ENCODE results near the gene CCDC116. TPM values are rescaled to one million over a fixed set of nuclear protein-coding genes. Genes with fewer than 3 reads are reported as not detected.
"Not testable (repeated sequence)": the region's sequence is repeated elsewhere in the genome, so short reads cannot be mapped to it uniquely, and the experiment has no call there.

The CCDC116 gene
- total RNA-seq, 4 donors from 2014 or later = 1.0 TPM; not detected in 2

DNA sequence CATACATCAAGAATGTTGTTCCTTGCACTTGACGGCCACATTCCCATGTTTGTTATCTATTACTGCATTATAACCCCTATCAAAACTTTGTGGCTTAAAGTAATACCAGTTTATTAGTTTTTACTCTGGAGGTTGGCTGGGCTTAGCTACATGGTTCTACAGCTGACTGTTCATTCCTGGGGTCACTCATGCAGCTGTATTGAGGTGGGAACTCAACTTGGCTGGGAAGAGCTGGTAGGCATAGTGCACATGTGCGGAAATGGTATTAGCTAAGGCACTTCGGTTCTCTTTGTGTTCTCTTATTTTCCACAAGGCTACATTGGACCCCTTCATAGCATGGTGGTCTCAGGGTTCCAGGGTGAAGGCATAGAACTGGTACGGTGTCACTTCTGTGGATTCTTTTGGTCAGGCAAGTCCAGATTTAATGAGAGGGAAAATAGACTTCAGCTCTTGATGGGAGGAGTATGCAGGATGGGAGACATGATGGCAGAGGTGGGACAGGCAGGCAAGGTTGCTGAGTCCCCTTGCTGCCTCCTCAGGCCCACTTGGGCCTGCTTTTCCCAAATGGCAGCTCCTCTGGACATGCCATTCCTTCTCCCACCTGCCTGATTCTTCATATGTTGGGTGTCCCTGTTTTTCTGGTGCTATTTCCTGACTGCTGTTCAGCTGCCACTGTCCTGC, 18.9 kb upstream of the CCDC116 start:
- Histone ChIP-seq H3K4me3 (no peak overlapping the region), H3K36me3 (peaks cover 42% of the 10 kb centered on the region), H3K27me3 (no peaks in the 10 kb centered on the region), H3K4me1 (peaks cover 3% of the 10 kb centered on the region), H3K9me3 (no peaks in the 10 kb centered on the region), H3K27ac (no peak overlapping the region)
- DNase-seq (ENCODE audit: low spot score in 2 of 2) = no peak
- TF ChIP-seq EP300 (IDR thresholded peaks at IDR 0.05) = no peak
- WGBS = 68% methylated on average over 4 of the region's 4 CpGs

- no peak for TF ChIP-seq POLR2A (IDR thresholded peaks at IDR 0.05)
- TF ChIP-seq POLR2AphosphoS5 (IDR thresholded peaks at IDR 0.05) = no peak
- Histone ChIP-seq H3K36me3 (peaks cover 49% of the 10 kb centered on the region), H3K4me1 (peaks cover 3% of the 10 kb centered on the region), H3K4me3 (no peak overlapping the region), H3K9me3 (no peaks in the 10 kb centered on the region), H3K27ac (no peak overlapping the region), H3K27me3 (no peaks in the 10 kb centered on the region)
- DNase-seq (ENCODE audit: low spot score in 2 of 2) = no peak
- WGBS = 90% methylated on average over 4 of the region's 4 CpGs
Measured at GRCh38 chr22:21615731-21616130, 16.8 kb upstream of the CCDC116 start.

DNA sequence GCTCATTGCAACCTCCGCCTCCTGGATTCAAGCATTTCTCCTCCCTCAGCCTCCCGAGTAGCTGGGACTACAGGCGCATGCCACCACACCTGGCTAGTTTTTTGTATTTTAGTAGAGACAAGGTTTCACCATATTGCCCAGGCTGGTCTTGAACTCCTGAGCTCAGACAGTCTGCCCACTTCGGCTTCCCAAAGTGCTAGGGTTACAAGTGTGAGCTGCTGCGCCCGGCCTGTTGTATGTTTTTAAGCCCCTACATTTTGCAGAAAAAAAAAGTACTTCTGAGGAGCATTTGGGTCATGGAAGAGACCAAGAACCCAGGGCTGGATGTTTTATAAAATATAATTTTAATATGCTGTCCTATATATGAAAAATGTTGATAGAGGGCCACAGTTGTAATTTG, 15.2 kb upstream of the CCDC116 start:
- H3K4me1 ChIP-seq; H3K9me3 ChIP-seq; H3K4me3 ChIP-seq; DNase-seq (ENCODE audit: low spot score in 2 of 2); H3K27ac ChIP-seq; H3K27me3 ChIP-seq: not testable (repeated sequence)
- peaks cover 36% of the 10 kb centered on the region for H3K36me3 ChIP-seq
- WGBS = 96% methylated on average over 6 of the region's 6 CpGs

GRCh38 chr22:21621025-21621424, 11.5 kb upstream of the CCDC116 start:
- no peak for TF ChIP-seq CTCF (IDR thresholded peaks at IDR 0.05)
- TF ChIP-seq POLR2AphosphoS5 (IDR thresholded peaks at IDR 0.05) = no peak
- no peak for TF ChIP-seq POLR2A (IDR thresholded peaks at IDR 0.05)
- no peak for TF ChIP-seq EP300 (IDR thresholded peaks at IDR 0.05)
- H3K4me3 ChIP-seq = no peak overlapping the region
- DNase-seq (ENCODE audit: low spot score in 2 of 2) = no peak
- H3K4me1 ChIP-seq = peaks cover 35% of the 10 kb centered on the region
- WGBS = 80% methylated on average over 1 of the region's 3 CpGs
- H3K27ac ChIP-seq = no peak overlapping the region
- H3K27me3 ChIP-seq = no peaks in the 10 kb centered on the region
- H3K9me3 ChIP-seq = no peaks in the 10 kb centered on the region
- peaks cover 16% of the 10 kb centered on the region for H3K36me3 ChIP-seq

DNA sequence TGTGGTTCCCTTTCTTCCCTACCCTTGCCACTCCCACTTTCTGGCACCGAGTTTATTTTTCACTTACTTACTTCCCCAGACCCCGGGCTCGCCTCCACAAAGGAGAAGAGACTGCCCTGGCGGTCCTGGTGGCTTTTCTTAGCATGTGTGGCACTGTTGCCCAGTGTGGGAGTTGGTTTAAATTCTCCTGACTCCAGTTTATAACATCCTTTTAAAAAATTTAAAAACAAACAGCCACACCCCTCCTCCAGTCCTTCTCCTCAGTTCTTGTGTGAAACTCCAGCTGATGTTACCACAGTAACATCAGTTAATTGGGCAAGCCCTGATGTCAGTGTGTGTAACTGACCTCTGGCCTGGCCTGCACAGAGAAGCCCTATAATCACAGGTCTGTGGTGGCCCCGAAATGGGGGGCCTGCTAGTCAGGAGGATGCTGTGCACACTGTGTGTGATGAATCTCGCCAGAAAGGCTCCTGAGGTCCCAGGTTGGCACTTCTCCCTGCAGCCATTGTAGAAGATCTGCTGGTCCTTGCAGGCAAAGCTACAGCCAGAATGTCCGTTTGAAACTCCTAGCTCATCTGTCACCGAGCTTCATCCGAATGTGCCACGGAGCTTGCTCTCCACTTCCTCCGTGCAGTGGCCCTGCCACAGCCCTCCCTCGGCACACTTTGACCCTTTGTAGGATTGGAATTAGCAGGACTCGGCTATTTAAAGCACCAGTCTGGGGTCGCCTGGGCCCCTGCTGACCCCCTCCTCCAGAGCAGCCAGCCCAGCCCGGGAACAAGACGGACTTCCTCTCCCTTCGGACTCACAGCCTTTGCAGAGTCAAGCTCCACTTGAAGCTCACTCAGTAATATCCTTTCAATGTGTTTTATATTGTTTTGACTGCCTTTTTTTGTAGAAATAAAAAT, 10.3 kb upstream of the CCDC116 start:
- peaks cover 16% of the 10 kb centered on the region for H3K36me3 ChIP-seq

GRCh38 chr22:21622919-21623647, 9.5 kb upstream of the CCDC116 start:
- H3K36me3 ChIP-seq = peaks cover 13% of the 10 kb centered on the region
- DNase-seq (ENCODE audit: low spot score in 2 of 2) = no peak
- H3K27me3 ChIP-seq = no peaks in the 10 kb centered on the region
- 66% methylated on average over 23 of the region's 23 CpGs for WGBS
- no peaks in the 10 kb centered on the region for H3K9me3 ChIP-seq
- no peak overlapping the region for H3K4me3 ChIP-seq
- H3K4me1 ChIP-seq = peaks cover 38% of the 10 kb centered on the region
- TF ChIP-seq EP300 (IDR thresholded peaks at IDR 0.05) (no peak), POLR2AphosphoS5 (IDR thresholded peaks at IDR 0.05) (no peak), CTCF (IDR thresholded peaks at IDR 0.05) (no peak)
- no peak overlapping the region for H3K27ac ChIP-seq

More for the DNA sequence above, 10.3 kb upstream of the CCDC116 start:
- Histone ChIP-seq H3K9me3 (no peaks in the 10 kb centered on the region), H3K4me1 (peaks cover 37% of the 10 kb centered on the region), H3K4me3 (no peak overlapping the region), H3K27ac (no peak overlapping the region), H3K27me3 (no peaks in the 10 kb centered on the region)
- TF ChIP-seq CTCF (IDR thresholded peaks at IDR 0.05) (no peak), EP300 (IDR thresholded peaks at IDR 0.05) (no peak), POLR2AphosphoS5 (IDR thresholded peaks at IDR 0.05) (no peak), POLR2A (IDR thresholded peaks at IDR 0.05) (no peak)
- 67% methylated on average over 17 of the region's 17 CpGs for WGBS
- no peak for DNase-seq (ENCODE audit: low spot score in 2 of 2)
